T-helper 22 cell (primary cell): ENCODE results near the gene ZSWIM5.
"Not testable (repeated sequence)": the region's sequence is repeated elsewhere in the genome, so short reads cannot be mapped to it uniquely, and the experiment has no call there.

ENCODE experiments used
- DNase-seq: peaks from one replicate; pipeline ENCODE4 v3.0.0-alpha.2; 2020; ENCODE audit warnings: low read depth

Gene ZSWIM5

GRCh38 chr1:45136984-45137383, 69.4 kb downstream of the ZSWIM5 start:
- no peak for DNase-seq

- no peak for DNase-seq
These were observed 71.1 kb downstream of the ZSWIM5 start for GRCh38 chr1:45135316-45135715.

GRCh38 chr1:45134461-45134873, 71.9 kb downstream of the ZSWIM5 start:
- DNase-seq: no peak

GRCh38 chr1:45132719-45133118, 73.7 kb downstream of the ZSWIM5 start:
- DNase-seq: not testable (repeated sequence)

- DNase-seq: no peak
These were observed 83.0 kb downstream of the ZSWIM5 start for GRCh38 chr1:45123358-45123757.

- no peak for DNase-seq
These were observed 83.7 kb downstream of the ZSWIM5 start for GRCh38 chr1:45122724-45123123.

- DNase-seq: no peak
These were observed 88.6 kb downstream of the ZSWIM5 start for GRCh38 chr1:45117766-45118165.

- no peak for DNase-seq
These were observed 89.6 kb downstream of the ZSWIM5 start for GRCh38 chr1:45116820-45117219.

GRCh38 chr1:45116340-45116739, 90.1 kb downstream of the ZSWIM5 start:
- no peak for DNase-seq

- not testable (repeated sequence) for DNase-seq
These were observed 91.2 kb downstream of the ZSWIM5 start for GRCh38 chr1:45115198-45115597.

- no peak for DNase-seq
These were observed 93.7 kb downstream of the ZSWIM5 start for GRCh38 chr1:45112661-45113060.

- DNase-seq: no peak
These were observed 95.2 kb downstream of the ZSWIM5 start for GRCh38 chr1:45111239-45111638.

GRCh38 chr1:45107782-45108181, 98.6 kb downstream of the ZSWIM5 start:
- DNase-seq: no peak

- not testable (repeated sequence) for DNase-seq
These were observed 99.5 kb downstream of the ZSWIM5 start for GRCh38 chr1:45106864-45107263.

GRCh38 chr1:45106156-45106545, 100.3 kb downstream of the ZSWIM5 start:
- DNase-seq: not testable (repeated sequence)

- not testable (repeated sequence) for DNase-seq
These were observed 100.8 kb downstream of the ZSWIM5 start for GRCh38 chr1:45105486-45106155.

- DNase-seq: no peak
These were observed 102.9 kb downstream of the ZSWIM5 start for GRCh38 chr1:45103534-45103933.

- DNase-seq: no peak
These were observed 104.5 kb downstream of the ZSWIM5 start for GRCh38 chr1:45101947-45102346.

GRCh38 chr1:45101528-45101927, 104.9 kb downstream of the ZSWIM5 start:
- DNase-seq: not testable (repeated sequence)

GRCh38 chr1:45097944-45098343, 108.5 kb downstream of the ZSWIM5 start:
- DNase-seq: no peak

- no peak for DNase-seq
These were observed 109.3 kb downstream of the ZSWIM5 start for GRCh38 chr1:45097079-45097478.

- DNase-seq: no peak
These were observed 111.0 kb downstream of the ZSWIM5 start for GRCh38 chr1:45095450-45095849.

GRCh38 chr1:45094371-45094770, 112.0 kb downstream of the ZSWIM5 start:
- not testable (repeated sequence) for DNase-seq

GRCh38 chr1:45093334-45093733, 113.1 kb downstream of the ZSWIM5 start:
- DNase-seq: no peak
